ENCODE measurements around the gene PCSK2.

- no peak for TF ChIP-seq CTCF (conservative IDR thresholded peaks at IDR 0.05)
- TF ChIP-seq ZFX (IDR thresholded peaks at IDR 0.05): no peak
Observed at GRCh38 chr20:17468073-17468840, 241.4 kb downstream of the PCSK2 start.
